Measurements from ENCODE around the gene WNT11. TPM values are rescaled to one million over a fixed set of nuclear protein-coding genes. Genes with fewer than 3 reads are reported as not detected.

The WNT11 gene
- total RNA-seq, 1 experiment from 2014 or later = not detected

DNA sequence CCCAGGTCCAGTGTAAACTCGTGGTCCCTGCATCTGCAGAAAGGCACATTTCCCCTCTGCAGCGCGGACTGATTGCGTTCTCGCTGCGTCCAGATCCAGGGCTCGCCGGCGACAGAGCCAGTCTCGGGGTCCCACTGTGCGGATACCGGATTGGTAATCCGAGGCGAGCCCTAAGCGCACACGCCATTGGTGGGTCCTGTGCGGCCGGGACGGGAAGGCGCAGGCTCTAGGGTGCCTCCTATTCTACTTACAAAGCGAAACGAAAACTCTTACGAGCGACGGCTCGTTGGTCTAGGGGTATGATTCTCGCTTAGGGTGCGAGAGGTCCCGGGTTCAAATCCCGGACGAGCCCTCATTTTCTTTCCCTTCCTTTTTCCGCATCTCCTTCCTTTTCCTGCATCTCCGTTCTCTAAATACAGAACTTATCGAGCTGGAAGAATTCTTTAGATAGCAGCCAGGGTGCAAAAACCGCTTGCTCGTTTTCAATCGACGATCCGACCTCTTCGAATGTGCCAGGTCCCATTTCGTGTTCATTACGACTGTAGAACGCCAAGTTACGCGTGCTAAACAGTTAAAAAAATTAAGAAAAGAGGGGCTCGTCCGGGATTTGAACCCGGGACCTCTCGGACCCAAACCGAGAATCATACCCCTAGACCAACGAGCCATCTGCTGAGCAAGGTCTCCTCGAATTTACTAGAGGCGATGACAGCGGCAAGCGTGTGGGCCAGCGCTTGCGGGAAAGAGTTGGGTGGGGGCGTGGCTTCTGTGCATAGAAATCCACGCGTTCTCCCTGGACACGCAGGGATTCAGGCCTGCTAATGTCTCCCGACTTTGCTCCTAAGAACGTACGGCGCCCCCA lies 29.2 kb upstream of the WNT11 start:
- Mint-ChIP-seq H3K27me3 (ENCODE audit: unreplicated experiment) (peaks cover 18% of the 10 kb centered on the region), H3K9me3 (ENCODE audit: low read depth, unreplicated experiment) (no peaks in the 10 kb centered on the region), H3K36me3 (ENCODE audit: insufficient read depth, unreplicated experiment) (peaks cover 29% of the 10 kb centered on the region), H3K4me1 (ENCODE audit: low read depth, unreplicated experiment) (peaks cover 19% of the 10 kb centered on the region), H3K27ac (ENCODE audit: unreplicated experiment) (peak overlapping the region; percentile 100), H3K4me3 (ENCODE audit: low read depth, unreplicated experiment) (peak overlapping the region; percentile 92)
- TF ChIP-seq, protein P1, sequence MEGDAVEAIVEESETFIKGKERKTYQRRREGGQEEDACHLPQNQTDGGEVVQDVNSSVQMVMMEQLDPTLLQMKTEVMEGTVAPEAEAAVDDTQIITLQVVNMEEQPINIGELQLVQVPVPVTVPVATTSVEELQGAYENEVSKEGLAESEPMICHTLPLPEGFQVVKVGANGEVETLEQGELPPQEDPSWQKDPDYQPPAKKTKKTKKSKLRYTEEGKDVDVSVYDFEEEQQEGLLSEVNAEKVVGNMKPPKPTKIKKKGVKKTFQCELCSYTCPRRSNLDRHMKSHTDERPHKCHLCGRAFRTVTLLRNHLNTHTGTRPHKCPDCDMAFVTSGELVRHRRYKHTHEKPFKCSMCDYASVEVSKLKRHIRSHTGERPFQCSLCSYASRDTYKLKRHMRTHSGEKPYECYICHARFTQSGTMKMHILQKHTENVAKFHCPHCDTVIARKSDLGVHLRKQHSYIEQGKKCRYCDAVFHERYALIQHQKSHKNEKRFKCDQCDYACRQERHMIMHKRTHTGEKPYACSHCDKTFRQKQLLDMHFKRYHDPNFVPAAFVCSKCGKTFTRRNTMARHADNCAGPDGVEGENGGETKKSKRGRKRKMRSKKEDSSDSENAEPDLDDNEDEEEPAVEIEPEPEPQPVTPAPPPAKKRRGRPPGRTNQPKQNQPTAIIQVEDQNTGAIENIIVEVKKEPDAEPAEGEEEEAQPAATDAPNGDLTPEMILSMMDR (IDR thresholded peaks at IDR 0.05; ENCODE audit: unreplicated experiment) = no peak
- BruUV-seq (replicated peaks) = no TSS peak
- peak; percentile 91 for DNase-seq
- CTCF ChIA-PET = no interaction called here
- intact Hi-C loops (cut with micrococcal nuclease; ENCODE audit: unreplicated experiment) = no loop called here

DNA sequence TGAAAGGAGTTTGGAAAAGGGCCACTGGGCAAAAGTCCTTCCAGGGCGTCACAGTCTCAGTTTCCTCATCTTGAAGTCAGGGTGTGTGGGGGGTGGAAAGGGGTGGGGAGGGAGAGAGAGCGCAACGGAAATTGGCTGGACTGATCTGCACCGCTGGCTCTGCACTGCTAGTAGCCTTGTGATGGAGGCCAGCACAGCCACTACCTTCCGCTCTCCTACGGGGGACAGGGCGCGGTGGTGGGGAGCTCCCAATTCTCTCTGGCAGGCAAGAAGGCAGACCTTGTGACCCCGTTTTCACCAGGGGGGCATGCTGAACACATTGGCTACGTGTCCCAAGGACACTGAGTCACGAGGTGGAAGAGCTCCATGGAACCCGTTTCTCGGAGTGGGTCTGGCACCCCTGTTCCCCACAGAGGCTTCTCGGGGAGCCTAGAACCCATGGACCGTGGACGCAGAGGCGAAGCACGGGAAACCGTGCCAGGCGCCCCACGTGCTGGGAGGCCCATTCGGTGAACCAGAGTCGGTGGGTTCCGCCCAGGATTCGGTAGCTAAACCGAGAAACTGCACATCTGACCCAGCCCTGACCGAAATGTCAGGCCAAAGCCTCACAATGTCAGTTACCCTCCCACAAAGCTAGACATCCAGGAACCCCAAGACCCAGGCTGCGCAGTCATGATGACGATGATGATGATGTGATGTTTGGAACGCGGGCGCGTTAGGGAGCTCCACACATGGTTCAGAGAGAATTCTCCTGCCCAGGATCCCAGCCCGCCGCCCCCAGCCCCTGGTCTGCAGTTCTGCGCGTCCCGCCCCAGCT lies 28.3 kb upstream of the WNT11 start:
- TF ChIP-seq, protein P1 (IDR thresholded peaks at IDR 0.05; ENCODE audit: unreplicated experiment) = no peak
- no TSS peak for BruUV-seq (replicated peaks)
- DNase-seq = peak; percentile 23
- intact Hi-C loops (cut with micrococcal nuclease; ENCODE audit: unreplicated experiment) = no loop called here
- Mint-ChIP-seq H3K27ac (ENCODE audit: unreplicated experiment) (peak overlapping the region; percentile 100), H3K9me3 (ENCODE audit: low read depth, unreplicated experiment) (no peaks in the 10 kb centered on the region), H3K27me3 (ENCODE audit: unreplicated experiment) (peaks cover 13% of the 10 kb centered on the region), H3K4me1 (ENCODE audit: low read depth, unreplicated experiment) (peaks cover 19% of the 10 kb centered on the region), H3K36me3 (ENCODE audit: insufficient read depth, unreplicated experiment) (peaks cover 29% of the 10 kb centered on the region), H3K4me3 (ENCODE audit: low read depth, unreplicated experiment) (peak overlapping the region; percentile 92)
- CTCF ChIA-PET = interaction anchor here (0.7 to 1.2 kb wide), 2 partner anchors 27 to 160 kb away, joined by 3 to 6 read pairs; no protein-coding TSS in a partner anchor

DNA sequence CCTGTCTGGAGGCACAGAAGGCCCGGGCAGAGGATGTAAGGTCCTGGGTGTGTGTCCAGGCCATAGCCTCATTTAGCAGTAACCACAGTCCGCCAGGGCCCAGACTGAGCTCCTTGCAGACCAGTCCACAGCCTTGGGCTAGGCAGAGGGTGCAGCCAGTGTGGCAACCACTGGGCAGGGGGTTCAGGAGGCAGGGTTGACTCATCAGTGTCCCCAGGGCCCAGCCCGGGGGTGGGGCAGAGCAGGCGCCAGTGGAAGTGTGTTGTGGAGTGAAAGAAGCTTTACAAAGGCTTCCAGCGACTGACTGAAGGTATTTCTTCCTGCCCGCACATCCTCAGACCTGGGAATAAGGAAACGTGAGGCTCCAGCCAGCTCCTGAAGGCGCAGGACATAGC lies 27.7 kb upstream of the WNT11 start:
- peak overlapping the region; percentile 92 for H3K4me3 Mint-ChIP-seq (ENCODE audit: low read depth, unreplicated experiment)
- CTCF ChIA-PET = interaction anchor here (0.7 to 1.2 kb wide), 2 partner anchors 26 to 160 kb away, joined by 3 to 6 read pairs; no protein-coding TSS in a partner anchor
- intact Hi-C loops (cut with micrococcal nuclease; ENCODE audit: unreplicated experiment) = no loop called here

More for the DNA sequence above, 27.7 kb upstream of the WNT11 start:
- BruUV-seq (replicated peaks) = no TSS peak
- peak; percentile 15 for DNase-seq
- peak overlapping the region; percentile 100 for H3K27ac Mint-ChIP-seq (ENCODE audit: unreplicated experiment)
- H3K4me1 Mint-ChIP-seq (ENCODE audit: low read depth, unreplicated experiment) = peaks cover 19% of the 10 kb centered on the region
- TF ChIP-seq, protein P1 (IDR thresholded peaks at IDR 0.05; ENCODE audit: unreplicated experiment) = no peak
- H3K9me3 Mint-ChIP-seq (ENCODE audit: low read depth, unreplicated experiment) = no peaks in the 10 kb centered on the region
- peaks cover 13% of the 10 kb centered on the region for H3K27me3 Mint-ChIP-seq (ENCODE audit: unreplicated experiment)
- H3K36me3 Mint-ChIP-seq (ENCODE audit: insufficient read depth, unreplicated experiment) = peaks cover 29% of the 10 kb centered on the region

All from Calu3 (cell line).